Cardiac muscle cell (in vitro differentiated cells and primary cell): ENCODE results near the gene POU6F2. TPM values are rescaled to one million over a fixed set of nuclear protein-coding genes. Genes with fewer than 3 reads are reported as not detected.

ENCODE experiments used
- DNase-seq, 2 donors: peaks; one replicate each; pipeline versions ENCODE4 v3.0.0 to v3.0.0-alpha.2; 2010 to 2017; ENCODE audit warnings: low read depth in 1 of 2, low spot score in 1 of 2
- H3K27ac ChIP-seq: fragments of 200-600 bp; sonication (generic); 2 replicates; pipeline ENCODE4 v1.5.1; 2016
- H3K27me3 ChIP-seq: fragments of 200-600 bp; sonication (generic); 2 replicates; pipeline ENCODE4 v1.6.0; 2016; ENCODE audit warnings: control low read depth
- H3K36me3 ChIP-seq: fragments of 200-600 bp; sonication (generic); 2 replicates; pipeline ENCODE4 v1.5.1; 2016; ENCODE audit warnings: control low read depth
- H3K4me1 ChIP-seq: fragments of 200-600 bp; sonication (generic); 2 replicates; pipeline ENCODE4 v1.8.1; 2017; ENCODE audit warnings: low read depth, mild to moderate bottlenecking, mixed run types
- H3K4me3 ChIP-seq: fragments of 200-600 bp; sonication (generic); 2 replicates; pipeline ENCODE4 v1.5.1; 2016; ENCODE audit warnings: mild to moderate bottlenecking
- H3K9me3 ChIP-seq: fragments of 200-600 bp; sonication (generic); 2 replicates; pipeline ENCODE4 v1.5.1; 2017; ENCODE audit warnings: low read depth, mild to moderate bottlenecking, control low read depth
- CTCF ChIP-seq: IDR thresholded peaks from 2 replicates; pipeline ENCODE4 v1.5.1; 2012; ENCODE audit warnings: low read depth, mild to moderate bottlenecking, low read length
- polyA plus RNA-seq: library from polyadenylated mRNA; unstranded; fragments of >200 nt; fragmentation: Nextera tagmentation; extraction: Ambion mirVana; gene quantifications from 2 replicates; pipeline ENCODE4 v1.2.1, GENCODE V29; 2016
- total RNA-seq: library from RNA; depleted of rRNA; stranded (reverse); fragments of >200 nt; gene quantifications from 2 replicates; pipeline ENCODE4 v1.2.3, GENCODE V29; 2016

Gene POU6F2
- total and polyA plus RNA-seq, 2 experiments from 2014 or later = 1.7 to 3.6 TPM

GRCh38 chr7:39501358-39501757, 523.6 kb downstream of the POU6F2 start:
- TF ChIP-seq CTCF = no peak

GRCh38 chr7:39504963-39505362, 527.3 kb downstream of the POU6F2 start:
- no peaks in the 10 kb centered on the region for H3K9me3 ChIP-seq
- TF ChIP-seq CTCF = no peak
- DNase-seq = peak in 1 of 2 donors; percentile 31

More at GRCh38 chr7:39501358-39501757, 523.6 kb downstream of the POU6F2 start:
- Histone ChIP-seq H3K27me3 (no peaks in the 10 kb centered on the region), H3K4me1 (no peaks in the 10 kb centered on the region), H3K27ac (no peak overlapping the region), H3K36me3 (no peaks in the 10 kb centered on the region), H3K9me3 (no peaks in the 10 kb centered on the region), H3K4me3 (no peak overlapping the region)
- no peak for DNase-seq

GRCh38 chr7:39507866-39508551, 530.3 kb downstream of the POU6F2 start:
- no peaks in the 10 kb centered on the region for H3K9me3 ChIP-seq
- H3K4me3 ChIP-seq = no peak overlapping the region
- no peak for DNase-seq
- H3K36me3 ChIP-seq = no peaks in the 10 kb centered on the region
- no peak overlapping the region for H3K27ac ChIP-seq
- no peaks in the 10 kb centered on the region for H3K27me3 ChIP-seq
- no peaks in the 10 kb centered on the region for H3K4me1 ChIP-seq
- no peak for TF ChIP-seq CTCF

More at GRCh38 chr7:39504963-39505362, 527.3 kb downstream of the POU6F2 start:
- Histone ChIP-seq H3K27ac (no peak overlapping the region), H3K4me3 (no peak overlapping the region), H3K4me1 (no peaks in the 10 kb centered on the region), H3K36me3 (no peaks in the 10 kb centered on the region), H3K27me3 (no peaks in the 10 kb centered on the region)

- Histone ChIP-seq H3K27me3 (no peaks in the 10 kb centered on the region), H3K4me1 (no peaks in the 10 kb centered on the region), H3K9me3 (no peaks in the 10 kb centered on the region), H3K36me3 (no peaks in the 10 kb centered on the region), H3K4me3 (no peak overlapping the region), H3K27ac (no peak overlapping the region)
- no peak for TF ChIP-seq CTCF
- no peak for DNase-seq
These were observed 531.7 kb downstream of the POU6F2 start for GRCh38 chr7:39509436-39509835.

- no peak for TF ChIP-seq CTCF
- Histone ChIP-seq H3K4me1 (no peaks in the 10 kb centered on the region), H3K27ac (no peak overlapping the region), H3K4me3 (no peak overlapping the region), H3K9me3 (no peaks in the 10 kb centered on the region), H3K27me3 (no peaks in the 10 kb centered on the region), H3K36me3 (no peaks in the 10 kb centered on the region)
- DNase-seq = no peak
These were observed 532.2 kb downstream of the POU6F2 start for GRCh38 chr7:39509912-39510311.
